CD4-positive, CD25-positive, alpha-beta regulatory T cell (primary cell): ENCODE measurements around the gene ATXN1L. TPM values are rescaled to one million over a fixed set of nuclear protein-coding genes. Genes with fewer than 3 reads are reported as not detected.

Experiments used
- ATAC-seq, 2 donors: fragments of 150-1000 bp; cut with Tn5 transposase; one replicate each; pipeline ENCODE4 v1.10.0; 2021; ENCODE audit warnings: low read depth in 2 of 2, moderate number of reproducible peaks in 2 of 2, moderate library complexity in 1 of 2
- DNase-seq, 3 donors: peaks; one replicate each; pipeline versions ENCODE4 v3.0.0 to v3.0.0-alpha.2; 2012 to 2022; ENCODE audit warnings: mixed read lengths in 1 of 3
- H3K27ac ChIP-seq: one replicate; pipeline ENCODE4 v1.7.0; 2013; ENCODE audit warnings: mild to moderate bottlenecking, low read length; ENCODE audit not compliant: insufficient read depth, poor library complexity, severe bottlenecking
- H3K27me3 ChIP-seq: one replicate; pipeline ENCODE4 v1.7.0; 2013; ENCODE audit warnings: low read length; ENCODE audit not compliant: control insufficient read depth, insufficient read depth
- H3K36me3 ChIP-seq: one replicate; pipeline ENCODE4 v1.7.0; 2013; ENCODE audit warnings: mild to moderate bottlenecking, low read length, moderate library complexity; ENCODE audit not compliant: control insufficient read depth, insufficient read depth
- H3K4me1 ChIP-seq: 2 replicates; pipeline ENCODE4 v1.7.0; 2013; ENCODE audit warnings: mild to moderate bottlenecking, low read length; ENCODE audit not compliant: insufficient read depth, control insufficient read depth, poor library complexity, severe bottlenecking
- H3K4me3 ChIP-seq: one replicate; pipeline ENCODE4 v1.7.0; 2013; ENCODE audit warnings: low read depth, mild to moderate bottlenecking, low read length, moderate library complexity
- H3K9me3 ChIP-seq, 2 experiments: 1 replicate in 1 of 2; 2 replicates in 1 of 2; pipeline ENCODE4 v1.7.0; 2013; ENCODE audit warnings: low read length in 2 of 2, mild to moderate bottlenecking in 1 of 2, moderate library complexity in 1 of 2; ENCODE audit not compliant: control insufficient read depth in 2 of 2
- H3K27ac Mint-ChIP-seq, 3 donors: one replicate each; pipeline ENCODE4 v1.8.0; 2020 to 2022; ENCODE audit warnings: mild to moderate bottlenecking in 3 of 3, mixed read lengths in 3 of 3, moderate library complexity in 2 of 3
- H3K27me3 Mint-ChIP-seq: one replicate; pipeline ENCODE4 v1.8.0; 2022; ENCODE audit warnings: mild to moderate bottlenecking, mixed read lengths
- H3K36me3 Mint-ChIP-seq: one replicate; pipeline ENCODE4 v1.8.0; 2020; ENCODE audit warnings: mixed read lengths
- H3K4me1 Mint-ChIP-seq, 4 donors: one replicate each; pipeline ENCODE4 v1.8.0; 2020 to 2022; ENCODE audit warnings: mixed read lengths in 4 of 4, mild to moderate bottlenecking in 1 of 4
- H3K4me3 Mint-ChIP-seq, 4 donors: one replicate each; pipeline ENCODE4 v1.8.0; 2020 to 2022; ENCODE audit warnings: mild to moderate bottlenecking in 4 of 4, mixed read lengths in 4 of 4, moderate library complexity in 3 of 4
- H3K9me3 Mint-ChIP-seq, 7 donors: one replicate each; pipeline ENCODE4 v1.8.0; 2020 to 2022; ENCODE audit warnings: mixed read lengths in 7 of 7, mild to moderate bottlenecking in 3 of 7, moderate library complexity in 2 of 7
- polyA plus RNA-seq, 4 donors: library from polyadenylated mRNA; unstranded; fragments of 300-500 nt; fragmentation: Illumina TruSeq; gene quantifications; one replicate each; pipeline ENCODE4 v1.2.3, GENCODE V29; 2021
- total RNA-seq: library from RNA; stranded (reverse); gene quantifications from one replicate; pipeline ENCODE4 v1.2.3, GENCODE V29; 2022

ATXN1L gene
- total and polyA plus RNA-seq, 5 donors from 2014 or later: 7.7 to 46.8 (median 11.1) TPM

DNA sequence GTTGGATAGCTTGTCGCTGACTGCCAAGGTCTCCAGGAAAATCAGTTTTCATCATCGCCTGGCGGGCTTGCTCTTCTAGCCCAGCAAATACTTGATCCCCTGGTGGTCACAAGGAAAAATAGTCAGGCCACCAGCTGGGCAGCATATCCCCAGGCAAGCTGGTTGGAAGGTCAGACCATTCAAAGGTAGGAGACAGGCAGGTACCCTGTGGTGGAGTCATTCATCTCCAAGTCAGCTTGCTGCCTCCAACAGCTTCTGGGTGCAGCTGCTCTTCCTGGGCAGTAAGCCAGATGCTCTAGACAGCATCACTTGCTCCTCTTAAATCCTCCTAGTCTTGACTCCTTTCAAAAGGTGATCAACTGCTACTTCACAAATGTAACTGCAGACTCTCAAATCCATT lies 22.2 kb downstream of the ATXN1L start:
- Mint-ChIP-seq H3K27ac (peak overlapping the region; percentile 34 to 67 (median 58)), H3K36me3 (peaks cover 40% of the 10 kb centered on the region)
- no peaks in the 10 kb centered on the region for H3K27me3 ChIP-seq

GRCh38 chr16:71869089-71869488 lies 23.3 kb downstream of the ATXN1L start:
- no peaks in the 10 kb centered on the region for H3K27me3 Mint-ChIP-seq
- Histone ChIP-seq H3K36me3 (peaks cover 49% of the 10 kb centered on the region), H3K4me3 (no peak overlapping the region), H3K27me3 (no peaks in the 10 kb centered on the region), H3K27ac (no peak overlapping the region), H3K4me1 (no peaks in the 10 kb centered on the region), H3K9me3 (no peaks in the 10 kb centered on the region)
- no peak overlapping the region for H3K4me3 Mint-ChIP-seq
- H3K4me1 Mint-ChIP-seq: peaks cover 17 to 28% (median 21%) of the 10 kb centered on the region in 4 donors
- H3K27ac Mint-ChIP-seq: no peak overlapping the region
- H3K36me3 Mint-ChIP-seq: peaks cover 40% of the 10 kb centered on the region
- ATAC-seq (no peak), DNase-seq (no peak)
- H3K9me3 Mint-ChIP-seq: peaks cover 0 to 1% (median 0%) of the 10 kb centered on the region in 7 donors

More for the DNA sequence above, 22.2 kb downstream of the ATXN1L start:
- no peak for DNase-seq
- ATAC-seq: no peak
- H3K9me3 ChIP-seq: no peaks in the 10 kb centered on the region
- Mint-ChIP-seq H3K4me3 (no peak overlapping the region), H3K4me1 (peaks cover 15 to 24% (median 19%) of the 10 kb centered on the region in 4 donors), H3K27me3 (no peaks in the 10 kb centered on the region), H3K9me3 (peaks cover 0 to 1% (median 0%) of the 10 kb centered on the region in 7 donors)
- H3K4me3 ChIP-seq: no peak overlapping the region
- H3K4me1 ChIP-seq: no peaks in the 10 kb centered on the region
- no peak overlapping the region for H3K27ac ChIP-seq
- peaks cover 60% of the 10 kb centered on the region for H3K36me3 ChIP-seq

- peaks cover 23% of the 10 kb centered on the region for H3K36me3 Mint-ChIP-seq
These were observed 25.0 kb downstream of the ATXN1L start for GRCh38 chr16:71870818-71871217.

GRCh38 chr16:71873199-71873598 lies 27.4 kb downstream of the ATXN1L start:
- Mint-ChIP-seq H3K27ac (peak overlapping the region; percentile 79 to 90 (median 82)), H3K27me3 (no peaks in the 10 kb centered on the region), H3K9me3 (peaks cover 0 to 1% (median 0%) of the 10 kb centered on the region in 7 donors), H3K4me1 (peaks cover 8 to 35% (median 27%) of the 10 kb centered on the region in 4 donors), H3K4me3 (peak overlapping the region in 1 of 4 donors; percentile 48), H3K36me3 (peaks cover 16% of the 10 kb centered on the region)
- Histone ChIP-seq H3K9me3 (no peaks in the 10 kb centered on the region), H3K27ac (no peak overlapping the region), H3K4me1 (no peaks in the 10 kb centered on the region), H3K36me3 (peaks cover 31% of the 10 kb centered on the region), H3K27me3 (no peaks in the 10 kb centered on the region), H3K4me3 (no peak overlapping the region)
- ATAC-seq (no peak), DNase-seq (no peak)

More at GRCh38 chr16:71870818-71871217, 25.0 kb downstream of the ATXN1L start:
- DNase-seq (no peak), ATAC-seq (no peak)
- Mint-ChIP-seq H3K9me3 (peaks cover 0 to 1% (median 0%) of the 10 kb centered on the region in 7 donors), H3K27ac (no peak overlapping the region), H3K4me1 (peaks cover 9 to 31% (median 22%) of the 10 kb centered on the region in 4 donors), H3K4me3 (no peak overlapping the region), H3K27me3 (no peaks in the 10 kb centered on the region)
- no peak overlapping the region for H3K4me3 ChIP-seq
- H3K36me3 ChIP-seq: peaks cover 41% of the 10 kb centered on the region
- H3K27ac ChIP-seq: no peak overlapping the region
- H3K27me3 ChIP-seq: no peaks in the 10 kb centered on the region
- H3K9me3 ChIP-seq: no peaks in the 10 kb centered on the region
- no peaks in the 10 kb centered on the region for H3K4me1 ChIP-seq

DNA sequence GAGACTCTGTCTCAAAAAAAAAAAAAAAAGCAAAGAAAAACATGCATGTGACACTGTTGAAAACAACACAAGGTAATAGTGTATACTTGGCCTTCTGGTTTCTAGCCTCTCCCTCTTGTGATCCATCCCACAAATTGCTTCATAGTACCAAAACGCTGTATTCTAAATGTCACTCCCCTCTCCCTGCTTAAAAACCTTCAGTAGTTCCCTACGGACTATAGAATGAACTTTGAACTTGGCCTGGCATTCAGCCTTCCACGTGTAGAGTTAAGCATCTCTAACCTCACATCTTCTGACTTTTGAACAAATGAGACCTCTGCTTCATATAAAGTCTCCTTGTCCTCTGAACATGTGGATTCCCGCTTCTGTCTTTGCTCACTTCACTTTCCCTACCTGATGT lies 33.1 kb downstream of the ATXN1L start:
- H3K9me3 ChIP-seq: no peaks in the 10 kb centered on the region
- peak overlapping the region; percentile 6 to 64 (median 30) for H3K27ac Mint-ChIP-seq
- H3K4me1 Mint-ChIP-seq: peaks cover 23 to 54% (median 43%) of the 10 kb centered on the region in 4 donors
- H3K4me3 Mint-ChIP-seq: peak overlapping the region in 3 of 4 donors; percentile 29 to 38 (median 36)
- H3K27me3 ChIP-seq: no peaks in the 10 kb centered on the region
- no peaks in the 10 kb centered on the region for H3K27me3 Mint-ChIP-seq
- peaks cover 21% of the 10 kb centered on the region for H3K36me3 Mint-ChIP-seq
- H3K4me1 ChIP-seq: peaks cover 42% of the 10 kb centered on the region
- ATAC-seq (no peak), DNase-seq (no peak)
- no peaks in the 10 kb centered on the region for H3K9me3 Mint-ChIP-seq
- no peak overlapping the region for H3K27ac ChIP-seq
- no peak overlapping the region for H3K4me3 ChIP-seq
- H3K36me3 ChIP-seq: peaks cover 28% of the 10 kb centered on the region

DNA sequence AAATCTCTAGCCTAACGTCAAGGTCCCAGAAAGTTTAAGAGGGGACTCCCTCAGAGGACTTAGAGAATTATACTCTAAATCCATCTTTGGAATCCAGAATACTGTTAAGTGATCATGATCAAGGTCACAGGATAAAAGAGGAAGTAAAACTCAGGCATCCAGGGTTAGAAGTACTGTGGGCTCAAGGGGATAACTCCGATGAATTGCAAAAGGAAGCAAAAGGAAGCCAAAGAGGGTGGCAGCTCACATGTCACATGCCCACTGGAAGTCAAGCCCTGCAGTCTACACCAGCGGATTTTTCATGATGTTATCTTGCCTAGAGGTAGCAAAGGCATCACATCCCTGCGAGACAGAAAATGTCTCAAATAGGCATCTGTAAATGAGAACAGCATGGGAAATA lies 34.4 kb downstream of the ATXN1L start:
- DNase-seq: no peak
- no peaks in the 10 kb centered on the region for H3K9me3 Mint-ChIP-seq
- Histone ChIP-seq H3K27me3 (no peaks in the 10 kb centered on the region), H3K4me1 (peaks cover 51% of the 10 kb centered on the region), H3K9me3 (no peaks in the 10 kb centered on the region), H3K4me3 (peak overlapping the region; percentile 87), H3K36me3 (peaks cover 23% of the 10 kb centered on the region), H3K27ac (peak overlapping the region; percentile 87)
- no peak for ATAC-seq
- H3K27me3 Mint-ChIP-seq: no peaks in the 10 kb centered on the region
- H3K4me1 Mint-ChIP-seq: peaks cover 23 to 58% (median 48%) of the 10 kb centered on the region in 4 donors
- peak overlapping the region; percentile 86 to 98 (median 91) for H3K4me3 Mint-ChIP-seq
- peak overlapping the region in 2 of 3 donors; percentile 30 to 79 for H3K27ac Mint-ChIP-seq
- H3K36me3 Mint-ChIP-seq: peaks cover 21% of the 10 kb centered on the region

GRCh38 chr16:71882505-71883167 lies 36.9 kb downstream of the ATXN1L start:
- H3K4me1 ChIP-seq: peaks cover 51% of the 10 kb centered on the region
- H3K4me3 Mint-ChIP-seq: peak overlapping the region; percentile 89 to 95 (median 91)
- peaks cover 14% of the 10 kb centered on the region for H3K36me3 Mint-ChIP-seq
- no peaks in the 10 kb centered on the region for H3K27me3 ChIP-seq
- no peaks in the 10 kb centered on the region for H3K27me3 Mint-ChIP-seq
- peaks cover 29 to 56% (median 48%) of the 10 kb centered on the region in 4 donors for H3K4me1 Mint-ChIP-seq
- peak; percentile 60 to 72 for ATAC-seq
- no peaks in the 10 kb centered on the region for H3K9me3 ChIP-seq
- peak overlapping the region; percentile 87 for H3K27ac ChIP-seq
- H3K27ac Mint-ChIP-seq: peak overlapping the region; percentile 92 to 98 (median 93)
- peak; percentile 74 to 93 (median 87) for DNase-seq
- H3K4me3 ChIP-seq: peak overlapping the region; percentile 95
- peaks cover 11% of the 10 kb centered on the region for H3K36me3 ChIP-seq
- no peaks in the 10 kb centered on the region for H3K9me3 Mint-ChIP-seq
